Tibial nerve (tissue), 4 donors: ENCODE data around the gene CCDC85B. TPM values are rescaled to one million over a fixed set of nuclear protein-coding genes. Genes with fewer than 3 reads are reported as not detected.

Source experiments
- DNase-seq, 2 donors: peaks; one replicate each; pipeline ENCODE4 v3.0.0-alpha.2; 2019; ENCODE audit warnings: low spot score in 2 of 2
- H3K27ac ChIP-seq, 4 donors: fragments of 200-600 bp; sonication (generic) in 3 of 4; one replicate each; pipeline ENCODE4 v1.5.1; 2017 to 2019; ENCODE audit warnings: mild to moderate bottlenecking in 1 of 4
- H3K27me3 ChIP-seq, 2 donors: fragments of 200-600 bp; sonication (generic) in 1 of 2; one replicate each; pipeline versions ENCODE4 v1.5.1 to v1.6.0; 2017 to 2019
- H3K36me3 ChIP-seq, 3 donors: fragments of 200-600 bp; sonication (generic); one replicate each; pipeline ENCODE4 v1.5.1; 2018 to 2019
- H3K4me1 ChIP-seq, 4 donors: fragments of 200-600 bp; sonication (generic) in 3 of 4; one replicate each; pipeline ENCODE4 v1.5.1; 2017 to 2019
- H3K4me3 ChIP-seq, 4 donors: fragments of 200-600 bp; sonication (generic) in 3 of 4; one replicate each; pipeline ENCODE4 v1.5.1; 2017 to 2019; ENCODE audit warnings: mild to moderate bottlenecking in 1 of 4, moderate library complexity in 1 of 4
- H3K9me3 ChIP-seq, 4 donors: fragments of 200-600 bp; sonication (generic) in 3 of 4; one replicate each; pipeline ENCODE4 v1.5.1; 2017 to 2019
- CTCF ChIP-seq, 5 experiments: fragments of 200-600 bp in 3 of 5; fragments of 450-650 bp in 2 of 5; sonication (generic) in 3 of 5; IDR thresholded peaks; one replicate each; pipeline ENCODE4 v1.5.1; 2016 to 2019; ENCODE audit warnings: antibody characterized with exemption in 5 of 5, mild to moderate bottlenecking in 3 of 5, moderate library complexity in 2 of 5
- EP300 ChIP-seq, 2 donors: sonication (generic); formaldehyde crosslinking; IDR thresholded peaks; one replicate each; pipeline ENCODE4 v1.6.1; 2017; ENCODE audit warnings: antibody characterized with exemption in 2 of 2, mild to moderate bottlenecking in 1 of 2
- POLR2A ChIP-seq, 2 donors: fragments of 450-650 bp; IDR thresholded peaks; one replicate each; pipeline ENCODE4 v1.6.1; 2017; ENCODE audit warnings: antibody characterized with exemption in 2 of 2, mild to moderate bottlenecking in 2 of 2, moderate library complexity in 2 of 2
- WGBS, 2 donors: methylation state at CpG; one replicate each; pipeline ENCODE4 v1.1.5; 2018; 5-methylcytosine and 5-hydroxymethylcytosine counted together
- total RNA-seq, 4 donors: library from RNA; depleted of rRNA; stranded (reverse); fragments of >200 nt; gene quantifications; one replicate each; pipeline ENCODE4 v1.1.0, GENCODE V29; 2016

CCDC85B gene
- total RNA-seq, 4 donors from 2014 or later: 73.0 to 108 (median 89.4) TPM

- peaks cover 0 to 14% of the 10 kb centered on the region in 2 donors for H3K27me3 ChIP-seq
- 46 to 61% methylated on average over 4 of the region's 4 CpGs for WGBS, 2 donors
- TF ChIP-seq EP300 (IDR thresholded peaks at IDR 0.05): no peak
- TF ChIP-seq POLR2A (IDR thresholded peaks at IDR 0.05): no peak
- TF ChIP-seq CTCF (IDR thresholded peaks at IDR 0.05): no peak
- no peaks in the 10 kb centered on the region for H3K9me3 ChIP-seq
- no peaks in the 10 kb centered on the region for H3K36me3 ChIP-seq
- H3K27ac ChIP-seq: no peak overlapping the region
- H3K4me1 ChIP-seq: no peaks in the 10 kb centered on the region
- H3K4me3 ChIP-seq: no peak overlapping the region
- DNase-seq: no peak
Measured at GRCh38 chr11:65937766-65938165, 47.3 kb downstream of the CCDC85B start.

Other genes starting within 250 kb of the CCDC85B start
- 10 to 100 TPM; 44.6 to 70.8 (median 51.7) TPM for gene RELA, start 227.8 kb upstream of the CCDC85B start, total RNA-seq
- gene KAT5, start 178.4 kb upstream of the CCDC85B start, total RNA-seq: 100 to 1,000 TPM in 1 of 4 donors, 10 to 100 TPM in 3; 68.1 to 118 (median 92.3) TPM
- gene RNASEH2C, start 169.9 kb upstream of the CCDC85B start, total RNA-seq: 100 to 1,000 TPM; 142 to 197 (median 152) TPM
- 10 to 100 TPM; 12.7 to 27.5 (median 18.8) TPM for gene AP5B1, start 109.7 kb upstream of the CCDC85B start, total RNA-seq
- gene OVOL1, start 103.6 kb upstream of the CCDC85B start, total RNA-seq: not detected
- gene SNX32, start 56.7 kb upstream of the CCDC85B start, total RNA-seq: 1 to 10 TPM in 2 of 4 donors, under 1 TPM in 1, not detected in 1; 0.78 to 2.5 (median 1.5) TPM
- gene CFL1, start 32.5 kb upstream of the CCDC85B start, total RNA-seq: 100 to 1,000 TPM; 461 to 881 (median 580) TPM
- 10 to 100 TPM; 54.0 to 83.1 (median 68.3) TPM for gene MUS81, start 30.2 kb upstream of the CCDC85B start, total RNA-seq
- 10 to 100 TPM; 59.2 to 92.7 (median 82.0) TPM for gene EFEMP2, start 17.9 kb upstream of the CCDC85B start, total RNA-seq
- gene CTSW, start 10.8 kb upstream of the CCDC85B start, total RNA-seq: 1 to 10 TPM in 2 of 4 donors, not detected in 2; 1.5 to 3.1 TPM
- gene FIBP, start 2.2 kb upstream of the CCDC85B start, total RNA-seq: 10 to 100 TPM; 53.6 to 73.2 (median 63.7) TPM
- gene FOSL1, start 9.7 kb downstream of the CCDC85B start, total RNA-seq: 1 to 10 TPM in 3 of 4 donors, not detected in 1; 1.3 to 3.3 (median 1.4) TPM
- gene C11orf68, start 28.4 kb downstream of the CCDC85B start, total RNA-seq: 10 to 100 TPM; 14.7 to 30.4 (median 21.7) TPM
- gene DRAP1, start 28.8 kb downstream of the CCDC85B start, total RNA-seq: 100 to 1,000 TPM in 2 of 4 donors, 10 to 100 TPM in 2; 64.5 to 134 (median 93.3) TPM
- not detected for gene TSGA10IP, start 54.8 kb downstream of the CCDC85B start, total RNA-seq
- gene SART1, start 71.1 kb downstream of the CCDC85B start, total RNA-seq: 10 to 100 TPM; 49.6 to 73.7 (median 62.3) TPM
- gene EIF1AD, start 111.5 kb downstream of the CCDC85B start, total RNA-seq: 10 to 100 TPM; 27.0 to 40.6 (median 29.5) TPM
- gene BANF1, start 111.8 kb downstream of the CCDC85B start, total RNA-seq: 10 to 100 TPM; 23.9 to 68.9 (median 51.0) TPM
- gene CST6, start 121.3 kb downstream of the CCDC85B start, total RNA-seq: 1 to 10 TPM in 1 of 4 donors, not detected in 3; 1.2 TPM
- gene CATSPER1, start 135.8 kb downstream of the CCDC85B start, total RNA-seq: under 1 TPM in 1 of 4 donors, not detected in 3; 0.87 TPM
- not detected for gene GAL3ST3, start 158.5 kb downstream of the CCDC85B start, total RNA-seq
- 100 to 1,000 TPM; 148 to 216 (median 156) TPM for gene SF3B2, start 161.7 kb downstream of the CCDC85B start, total RNA-seq
- gene PACS1, start 179.6 kb downstream of the CCDC85B start, total RNA-seq: 10 to 100 TPM; 32.0 to 62.7 (median 51.8) TPM